A673 (cell line): Measurements from ENCODE around the gene LPCAT1.

Experiments used
- CTCF ChIP-seq: fragments of 300-800, 200-600 bp; sonication (generic); conservative IDR thresholded peaks from 2 replicates; pipeline ENCODE4 v1.5.1; 2017; ENCODE audit warnings: low read depth, mild to moderate bottlenecking, antibody characterized with exemption, low read length, moderate library complexity, mixed read lengths
- EZH2 ChIP-seq: fragments of 200-600 bp; sonication (generic); IDR thresholded peaks from 2 replicates; pipeline ENCODE4 v1.6.1; 2017; ENCODE audit warnings: borderline replicate concordance, low read depth, mild to moderate bottlenecking, mixed read lengths, antibody characterized with exemption, low read length; ENCODE audit not compliant: poor library complexity, severe bottlenecking

- TF ChIP-seq CTCF (no peak), EZH2 (no peak)
These were observed 36.5 kb downstream of the LPCAT1 start for GRCh38 chr5:1487079-1487764.
